Lung (tissue), 12 donors: ENCODE results near the gene BBS9. TPM values are rescaled to one million over a fixed set of nuclear protein-coding genes. Genes with fewer than 3 reads are reported as not detected.
A peak's percentile ranks its signal among the peaks of the same experiment; 100 is the strongest.

Experiments
- ATAC-seq: fragments of 200-7000 bp; cut with Tn5 transposase; one replicate; pipeline ENCODE4 v1.9.1; 2020; ENCODE audit warnings: moderate number of reproducible peaks; ENCODE audit not compliant: insufficient read depth, low FRiP score
- DNase-seq, 3 donors: peaks; one replicate each; pipeline ENCODE4 v3.0.0-alpha.2; 2013 to 2017
- H3K27ac ChIP-seq, 2 donors: one replicate each; pipeline ENCODE4 v1.5.1; 2013; ENCODE audit warnings: mild to moderate bottlenecking in 2 of 2, moderate library complexity in 2 of 2, control low read depth in 1 of 2, inconsistent platforms in 1 of 2, low read depth in 1 of 2, low read length in 1 of 2
- H3K27me3 ChIP-seq, 3 donors: one replicate each; pipeline ENCODE4 v1.5.1; 2013; ENCODE audit warnings: low read length in 2 of 3; ENCODE audit not compliant: control insufficient read depth in 3 of 3, insufficient read depth in 3 of 3
- H3K36me3 ChIP-seq, 4 donors: one replicate each; pipeline ENCODE4 v1.5.1; 2013; ENCODE audit warnings: low read length in 4 of 4, mild to moderate bottlenecking in 1 of 4, moderate library complexity in 1 of 4; ENCODE audit not compliant: control insufficient read depth in 4 of 4, insufficient read depth in 4 of 4
- H3K4me1 ChIP-seq, 5 donors: one replicate each; pipeline ENCODE4 v1.5.1; 2013; ENCODE audit warnings: low read length in 5 of 5, mild to moderate bottlenecking in 2 of 5, moderate library complexity in 1 of 5; ENCODE audit not compliant: control insufficient read depth in 5 of 5, insufficient read depth in 5 of 5
- H3K4me3 ChIP-seq: one replicate; pipeline ENCODE4 v1.5.1; 2013; ENCODE audit warnings: mild to moderate bottlenecking, control low read depth, moderate library complexity
- H3K9ac ChIP-seq, 2 donors: one replicate each; pipeline ENCODE4 v1.5.1; 2013; ENCODE audit warnings: low read length in 2 of 2, control low read depth in 1 of 2; ENCODE audit not compliant: insufficient read depth in 1 of 2
- H3K9me3 ChIP-seq, 4 donors: one replicate each; pipeline ENCODE4 v1.5.1; 2013; ENCODE audit warnings: low read length in 3 of 4, mild to moderate bottlenecking in 1 of 4, moderate library complexity in 1 of 4; ENCODE audit not compliant: control insufficient read depth in 4 of 4, insufficient read depth in 3 of 4
- CTCF ChIP-seq: IDR thresholded peaks from 2 replicates; pipeline ENCODE4 v1.5.1; 2012; ENCODE audit warnings: mild to moderate bottlenecking; ENCODE audit errors: control extremely low read depth, extremely low read depth
- WGBS, 2 donors: extraction: QIAGEN DNeasy Blood & Tissue Kit; methylation state at CpG; one replicate each; pipeline ENCODE4 v1.1.7; 2013; 5-methylcytosine and 5-hydroxymethylcytosine counted together
- polyA plus RNA-seq, 2 donors: library from polyadenylated mRNA; stranded (reverse); fragments of 200-250 nt; gene quantifications; one replicate each; pipeline ENCODE4 v1.2.1, GENCODE V29; 2013
- total RNA-seq, 2 donors: library from RNA; depleted of rRNA in 1 of 2; stranded (reverse); fragments of >200 nt in 1 of 2; gene quantifications; one replicate each; pipeline ENCODE4 v1.2.1, GENCODE V29; 2014 to 2021
- donor health status: control.
- donor health status: control.
- donor health status: Bipolar disorder and iron deficiency.
- donor health status: healthy.
- donor health status: DM: yes; HTN: yes; CAD: no.

The BBS9 gene
- total and polyA plus RNA-seq, 4 donors: 3.5 to 65.0 (median 15.2) TPM

DNA sequence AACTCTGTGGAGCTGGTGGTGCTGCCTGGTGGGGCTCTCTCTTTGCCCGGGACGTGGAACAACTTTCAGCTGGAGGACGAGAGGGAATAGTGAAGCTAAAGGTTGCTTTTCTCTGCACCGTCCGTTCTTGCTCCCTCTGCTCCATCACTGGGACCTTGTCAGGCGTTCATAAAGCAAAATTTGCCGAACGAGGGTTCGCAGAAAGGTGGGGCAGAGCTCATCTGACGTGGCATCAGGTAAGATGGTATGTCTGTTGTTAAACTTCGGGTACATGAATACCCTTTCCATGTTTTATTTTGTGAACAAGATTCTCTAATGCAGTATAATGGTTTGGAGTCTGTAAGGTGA lies 416 bp downstream of the BBS9 start:
- peak overlapping the region; percentile 24 to 70 for H3K9ac ChIP-seq
- WGBS, 2 donors: 0% methylated on average over 11 of the region's 11 CpGs
- H3K27me3 ChIP-seq: no peaks in the 10 kb centered on the region
- ATAC-seq (no peak), DNase-seq (peak in 1 of 3 donors; percentile 18)
- no peaks in the 10 kb centered on the region for H3K36me3 ChIP-seq
- H3K4me1 ChIP-seq: peaks cover 0 to 24% (median 6%) of the 10 kb centered on the region in 5 donors
- no peak for TF ChIP-seq CTCF
- H3K27ac ChIP-seq: peak overlapping the region; percentile 50 to 89
- H3K4me3 ChIP-seq: peak overlapping the region; percentile 81
- no peaks in the 10 kb centered on the region for H3K9me3 ChIP-seq

- TF ChIP-seq CTCF: no peak
- peak in 2 of 3 donors; percentile 36 to 53 for DNase-seq
- Histone ChIP-seq H3K9me3 (no peaks in the 10 kb centered on the region), H3K4me3 (no peak overlapping the region), H3K4me1 (peaks cover 0 to 24% (median 6%) of the 10 kb centered on the region in 5 donors), H3K36me3 (no peaks in the 10 kb centered on the region), H3K27me3 (no peaks in the 10 kb centered on the region), H3K27ac (no peak overlapping the region), H3K9ac (peak overlapping the region in 1 of 2 donors; percentile 24)
- ATAC-seq: no peak
- WGBS, 2 donors: 6 to 10% methylated on average over 3 of the region's 3 CpGs
Observed at GRCh38 chr7:33130184-33130583, 820 bp downstream of the BBS9 start.

- DNase-seq (no peak), ATAC-seq (no peak)
- TF ChIP-seq CTCF: no peak
- 93 to 94% methylated on average over 15 of the region's 15 CpGs for WGBS, 2 donors
- peaks cover 0 to 2% (median 0%) of the 10 kb centered on the region in 5 donors for H3K4me1 ChIP-seq
- H3K36me3 ChIP-seq: no peaks in the 10 kb centered on the region
- H3K9me3 ChIP-seq: peaks cover 0 to 2% (median 0%) of the 10 kb centered on the region in 4 donors
- no peak overlapping the region for H3K9ac ChIP-seq
- no peak overlapping the region for H3K4me3 ChIP-seq
- no peaks in the 10 kb centered on the region for H3K27me3 ChIP-seq
- H3K27ac ChIP-seq: no peak overlapping the region
Observed at GRCh38 chr7:33137103-33137502, 7.7 kb downstream of the BBS9 start.

DNA sequence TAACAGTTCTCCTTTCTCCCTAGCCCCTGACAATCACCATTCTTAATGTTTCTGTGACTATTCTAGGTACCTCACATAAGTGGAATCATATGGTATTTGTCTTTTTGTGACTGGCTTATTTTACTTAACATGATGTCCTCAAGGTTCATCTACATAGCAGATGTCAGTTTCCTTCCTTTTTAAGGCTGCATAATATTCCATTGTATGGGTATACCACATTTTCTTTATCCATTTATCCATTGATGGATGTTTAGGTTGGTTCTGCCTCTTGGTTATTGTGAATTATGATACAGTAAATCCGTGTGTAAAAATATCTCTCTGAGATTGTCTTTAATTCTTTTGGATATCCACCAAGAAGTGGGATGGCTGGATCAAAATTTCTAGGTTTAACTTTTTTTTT lies 13.2 kb downstream of the BBS9 start:
- no peak overlapping the region for H3K27ac ChIP-seq
- DNase-seq: no peak
- peaks cover 0 to 2% (median 0%) of the 10 kb centered on the region in 5 donors for H3K4me1 ChIP-seq
- no peak overlapping the region for H3K4me3 ChIP-seq
- H3K9me3 ChIP-seq: no peaks in the 10 kb centered on the region
- H3K36me3 ChIP-seq: no peaks in the 10 kb centered on the region
- H3K9ac ChIP-seq: no peak overlapping the region
- H3K27me3 ChIP-seq: no peaks in the 10 kb centered on the region
- TF ChIP-seq CTCF: no peak
- no peak for ATAC-seq
- 88 to 97% methylated on average over 1 of the region's 1 CpG for WGBS, 2 donors
